K562 (cell line): Measurements from ENCODE around the gene BZW2. TPM values are rescaled to one million over a fixed set of nuclear protein-coding genes. Genes with fewer than 3 reads are reported as not detected.
A peak's percentile ranks its signal among the peaks of the same experiment; 100 is the strongest.

Experiments
- ARID1B ChIP-seq: fragments of 450-650 bp; IDR thresholded peaks from 2 replicates; pipeline ENCODE4 v1.6.1; 2016; ENCODE audit warnings: antibody characterized with exemption, mild to moderate bottlenecking, inconsistent platforms
- BRD9 ChIP-seq: fragments of 450-650 bp; IDR thresholded peaks from 2 replicates; pipeline ENCODE4 v1.6.1; 2018; ENCODE audit warnings: low read depth; ENCODE audit not compliant: partially characterized antibody
- CBX1 ChIP-seq: sonication (generic); IDR thresholded peaks from 2 replicates; pipeline ENCODE4 v1.6.1; 2016; ENCODE audit warnings: antibody characterized with exemption, low read depth, mild to moderate bottlenecking
- HNRNPUL1 ChIP-seq: fragments of 200-400 bp; formaldehyde crosslinking; IDR thresholded peaks from 2 replicates; pipeline ENCODE4 v1.6.1; 2017; ENCODE audit warnings: low read length
- MBD1 ChIP-seq: fragments of 250-450 bp; sonication (Bioruptor Pico); IDR thresholded peaks from 2 replicates; pipeline ENCODE4 v1.8.0; 2022; ENCODE audit warnings: inconsistent platforms
- NFE2 ChIP-seq: IDR thresholded peaks from 2 replicates; pipeline ENCODE4 v1.6.1; 2014; ENCODE audit warnings: antibody characterized with exemption, low read depth
- NFE2L1 ChIP-seq: fragments of 450-650 bp; IDR thresholded peaks from 2 replicates; pipeline ENCODE4 v1.6.1; 2016; ENCODE audit warnings: missing genetic modification characterization, low read depth, mild to moderate bottlenecking, missing compliant biosample characterization, moderate library complexity, borderline replicate concordance
- POLR3A ChIP-seq: IDR thresholded peaks from 2 replicates; pipeline ENCODE4 v1.6.1; 2011; ENCODE audit warnings: borderline replicate concordance, mild to moderate bottlenecking, moderate library complexity; ENCODE audit not compliant: insufficient read length, insufficient read depth; ENCODE audit errors: extremely low read depth
- PREB ChIP-seq: sonication (generic); formaldehyde crosslinking; IDR thresholded peaks from 2 replicates; pipeline ENCODE4 v1.8.1; 2023; ENCODE audit warnings: mild to moderate bottlenecking, missing genetic modification reagents
- RBFOX2 ChIP-seq: fragments of 200-400 bp; formaldehyde crosslinking; IDR thresholded peaks from 2 replicates; pipeline ENCODE4 v1.6.1; 2017; ENCODE audit warnings: low read depth, mild to moderate bottlenecking, low read length, moderate library complexity
- SP1 ChIP-seq: sonication (generic); formaldehyde crosslinking; IDR thresholded peaks from 2 replicates; pipeline ENCODE4 v1.8.1; 2022; ENCODE audit warnings: mild to moderate bottlenecking, missing genetic modification reagents
- TAF15 ChIP-seq: fragments of 200-400 bp; formaldehyde crosslinking; IDR thresholded peaks from 2 replicates; pipeline ENCODE4 v1.6.1; 2017; ENCODE audit warnings: mild to moderate bottlenecking, low read depth, low read length, moderate library complexity
- THAP7 ChIP-seq: fragments of 250-450 bp; sonication (Bioruptor Pico); IDR thresholded peaks from 2 replicates; pipeline ENCODE4 v1.5.0; 2021
- TSHZ1 ChIP-seq: fragments of 250-450 bp; sonication (Bioruptor Pico); IDR thresholded peaks from 2 replicates; pipeline ENCODE4 v1.4.0; 2020; ENCODE audit warnings: mild to moderate bottlenecking, moderate library complexity
- ZBED1 ChIP-seq: IDR thresholded peaks from 2 replicates; pipeline ENCODE4 v1.6.1; 2014
- ZBTB26 ChIP-seq: fragments of 450-650 bp; formaldehyde crosslinking; IDR thresholded peaks from 2 replicates; pipeline ENCODE4 v1.4.0; 2022; ENCODE audit warnings: missing genetic modification characterization
- ZFP36 ChIP-seq: fragments of 150-350 bp; IDR thresholded peaks from 2 replicates; pipeline ENCODE4 v1.6.1; 2018; ENCODE audit warnings: low read length, low read depth; ENCODE audit not compliant: partially characterized antibody
- ZNF282 ChIP-seq: sonication (generic); formaldehyde crosslinking; IDR thresholded peaks from 2 replicates; pipeline ENCODE4 v1.8.1; 2023; ENCODE audit warnings: missing genetic modification reagents
- ZNF316 ChIP-seq: fragments of 450-650 bp; IDR thresholded peaks from 2 replicates; pipeline ENCODE4 v1.6.1; 2016
- ZNF584 ChIP-seq: fragments of 200-800 bp; sonication (Bioruptor generic); IDR thresholded peaks from 2 replicates; pipeline ENCODE4 v1.6.1; 2016; ENCODE audit warnings: low read depth, mild to moderate bottlenecking, missing genetic modification characterization, missing compliant biosample characterization
- polyA plus RNA-seq, 8 experiments: library from polyadenylated mRNA; depleted of rRNA in 4 of 8; stranded (reverse) in 5 of 8; unstranded in 3 of 8; fragments of >200 nt; fragmentation: Nextera tagmentation in 2 of 8; fragmentation: Illumina TruSeq in 1 of 8; extraction: Ambion mirVana in 2 of 8; extraction: Trizol in 1 of 8; gene quantifications; 2 replicates each; pipeline versions ENCODE4 v1.2.1 to v1.2.3, GENCODE V29; 2011 to 2014; ENCODE audit warnings: inconsistent platforms in 1 of 8, missing spikeins in 1 of 8
- total RNA-seq, 7 experiments: library from RNA; depleted of rRNA in 6 of 7; stranded (reverse); fragments of >200 nt in 6 of 7; fragmentation: Illumina TruSeq in 2 of 7; extraction: Trizol in 2 of 7; gene quantifications; 2 replicates each; pipeline versions ENCODE4 v1.2.1 to v1.2.3, GENCODE V29; 2011 to 2021; ENCODE audit warnings: low replicate concordance in 1 of 7

The BZW2 gene
- total and polyA plus RNA-seq, 9 of the 15 experiments (the other 6 are each of a cell fraction or from before 2014, with no cell fraction given), result 140 to 316 (median 173) TPM

GRCh38 chr7:16644636-16645592, 1.1 kb upstream of the BZW2 start (continued):
- TF ChIP-seq THAP7 (CRISPR knock-in tag) (no peak), RBFOX2 (peak; percentile 68), CBX1 (0 out of 2 replicates have a peak, but pooled peaks have one; percentile 23), SP1 (CRISPR knock-in tag) (no peak), TAF15 (no peak), ZBED1 (no peak), NFE2 (no peak), BRD9 (no peak), ARID1B (peak; percentile 27), ZBTB26 (CRISPR knock-in tag) (no peak), PREB (CRISPR knock-in tag) (no peak), ZNF584 (CRISPR knock-in tag) (no peak), MBD1 (CRISPR knock-in tag) (no peak), ZNF282 (CRISPR knock-in tag) (no peak), TSHZ1 (CRISPR knock-in tag) (no peak), ZFP36 (peak; percentile 34), HNRNPUL1 (no peak), ZNF316 (no peak), NFE2L1 (tag) (no peak), POLR3A (no peak)
